ENCODE data around the gene MYO1B.

The MYO1B gene

GRCh38 chr2:191245046-191245868, at the start of gene MYO1B:
Gene MYO1B (plus strand): TSS chr2:191245404. CDS start chr2:191276896, 31,492 bp downstream.
- H3K4me3 Mint-ChIP-seq = peak within 1 kb of the TSS; percentile 84
- H3K27me3 Mint-ChIP-seq (ENCODE audit: low read depth) = peaks cover 30% of the 10 kb centered on the region
- peak within 1 kb of the TSS; percentile 62 for H3K27ac Mint-ChIP-seq
- peaks cover 8% of the 10 kb centered on the region for H3K4me1 Mint-ChIP-seq (ENCODE audit: low read depth)
- DNase-seq (ENCODE audit: low spot score) = peak; percentile 71
- no peaks in the 10 kb centered on the region for H3K9me3 Mint-ChIP-seq
- H3K36me3 Mint-ChIP-seq (ENCODE audit: low read depth) = no peaks in the 10 kb centered on the region

GRCh38 chr2:191197096-191197495, 48.1 kb upstream of the MYO1B start:
- H3K9me3 Mint-ChIP-seq = peaks cover 10% of the 10 kb centered on the region
- no peak overlapping the region for H3K4me3 Mint-ChIP-seq
- no peak for DNase-seq (ENCODE audit: low spot score)
- no peak overlapping the region for H3K27ac Mint-ChIP-seq
- H3K27me3 Mint-ChIP-seq (ENCODE audit: low read depth) = no peaks in the 10 kb centered on the region
- H3K4me1 Mint-ChIP-seq (ENCODE audit: low read depth) = peaks cover 26% of the 10 kb centered on the region
- peaks cover 3% of the 10 kb centered on the region for H3K36me3 Mint-ChIP-seq (ENCODE audit: low read depth)

GRCh38 chr2:191198271-191198670, 46.9 kb upstream of the MYO1B start:
- Mint-ChIP-seq H3K4me3 (no peak overlapping the region), H3K9me3 (peaks cover 9% of the 10 kb centered on the region), H3K4me1 (ENCODE audit: low read depth) (peaks cover 34% of the 10 kb centered on the region), H3K27me3 (ENCODE audit: low read depth) (no peaks in the 10 kb centered on the region), H3K36me3 (ENCODE audit: low read depth) (peaks cover 3% of the 10 kb centered on the region), H3K27ac (no peak overlapping the region)
- no peak for DNase-seq (ENCODE audit: low spot score)

- DNase-seq (ENCODE audit: low spot score) = no peak
- Mint-ChIP-seq H3K4me1 (ENCODE audit: low read depth) (peaks cover 26% of the 10 kb centered on the region), H3K27me3 (ENCODE audit: low read depth) (no peaks in the 10 kb centered on the region), H3K36me3 (ENCODE audit: low read depth) (peaks cover 5% of the 10 kb centered on the region), H3K4me3 (no peak overlapping the region), H3K9me3 (peaks cover 9% of the 10 kb centered on the region), H3K27ac (no peak overlapping the region)
Measured at GRCh38 chr2:191199929-191200512, 45.2 kb upstream of the MYO1B start.

GRCh38 chr2:191200910-191201309, 44.3 kb upstream of the MYO1B start:
- no peaks in the 10 kb centered on the region for H3K27me3 Mint-ChIP-seq (ENCODE audit: low read depth)
- no peak for DNase-seq (ENCODE audit: low spot score)
- H3K4me1 Mint-ChIP-seq (ENCODE audit: low read depth) = peaks cover 25% of the 10 kb centered on the region
- H3K9me3 Mint-ChIP-seq = peaks cover 9% of the 10 kb centered on the region
- no peak overlapping the region for H3K27ac Mint-ChIP-seq
- peaks cover 5% of the 10 kb centered on the region for H3K36me3 Mint-ChIP-seq (ENCODE audit: low read depth)
- no peak overlapping the region for H3K4me3 Mint-ChIP-seq

- Mint-ChIP-seq H3K36me3 (ENCODE audit: low read depth) (peaks cover 5% of the 10 kb centered on the region), H3K27me3 (ENCODE audit: low read depth) (no peaks in the 10 kb centered on the region), H3K9me3 (peaks cover 9% of the 10 kb centered on the region), H3K4me1 (ENCODE audit: low read depth) (peaks cover 30% of the 10 kb centered on the region), H3K4me3 (peak overlapping the region; percentile 0), H3K27ac (no peak overlapping the region)
- DNase-seq (ENCODE audit: low spot score) = no peak
Measured at GRCh38 chr2:191202209-191202721, 42.9 kb upstream of the MYO1B start.

- peaks cover 30% of the 10 kb centered on the region for H3K4me1 Mint-ChIP-seq (ENCODE audit: low read depth)
- H3K27ac Mint-ChIP-seq = peak overlapping the region; percentile 34
- H3K4me3 Mint-ChIP-seq = peak overlapping the region; percentile 9
- peaks cover 9% of the 10 kb centered on the region for H3K9me3 Mint-ChIP-seq
- no peaks in the 10 kb centered on the region for H3K27me3 Mint-ChIP-seq (ENCODE audit: low read depth)
- peaks cover 5% of the 10 kb centered on the region for H3K36me3 Mint-ChIP-seq (ENCODE audit: low read depth)
- DNase-seq (ENCODE audit: low spot score) = no peak
Measured at GRCh38 chr2:191202881-191203397, 42.3 kb upstream of the MYO1B start.

- Mint-ChIP-seq H3K4me1 (ENCODE audit: low read depth) (peaks cover 30% of the 10 kb centered on the region), H3K27ac (peak overlapping the region; percentile 78)
Measured at GRCh38 chr2:191204433-191204832, 40.8 kb upstream of the MYO1B start.

GRCh38 chr2:191206613-191207471, 38.4 kb upstream of the MYO1B start:
- DNase-seq (ENCODE audit: low spot score) = no peak
- no peaks in the 10 kb centered on the region for H3K27me3 Mint-ChIP-seq (ENCODE audit: low read depth)
- peaks cover 30% of the 10 kb centered on the region for H3K4me1 Mint-ChIP-seq (ENCODE audit: low read depth)
- H3K27ac Mint-ChIP-seq = peak overlapping the region; percentile 62
- H3K4me3 Mint-ChIP-seq = peak overlapping the region; percentile 38
- peaks cover 10% of the 10 kb centered on the region for H3K9me3 Mint-ChIP-seq
- H3K36me3 Mint-ChIP-seq (ENCODE audit: low read depth) = peaks cover 7% of the 10 kb centered on the region

More at GRCh38 chr2:191204433-191204832, 40.8 kb upstream of the MYO1B start:
- Mint-ChIP-seq H3K9me3 (peaks cover 4% of the 10 kb centered on the region), H3K27me3 (ENCODE audit: low read depth) (no peaks in the 10 kb centered on the region), H3K36me3 (ENCODE audit: low read depth) (peaks cover 5% of the 10 kb centered on the region), H3K4me3 (peak overlapping the region; percentile 81)
- no peak for DNase-seq (ENCODE audit: low spot score)

GRCh38 chr2:191209340-191209739, 35.9 kb upstream of the MYO1B start:
- peaks cover 16% of the 10 kb centered on the region for H3K4me1 Mint-ChIP-seq (ENCODE audit: low read depth)
- no peak overlapping the region for H3K4me3 Mint-ChIP-seq
- peaks cover 8% of the 10 kb centered on the region for H3K36me3 Mint-ChIP-seq (ENCODE audit: low read depth)
- H3K27me3 Mint-ChIP-seq (ENCODE audit: low read depth) = no peaks in the 10 kb centered on the region
- no peak overlapping the region for H3K27ac Mint-ChIP-seq
- no peak for DNase-seq (ENCODE audit: low spot score)
- H3K9me3 Mint-ChIP-seq = peaks cover 24% of the 10 kb centered on the region

GRCh38 chr2:191212119-191212518, 33.1 kb upstream of the MYO1B start:
- Mint-ChIP-seq H3K36me3 (ENCODE audit: low read depth) (peaks cover 5% of the 10 kb centered on the region), H3K4me1 (ENCODE audit: low read depth) (no peaks in the 10 kb centered on the region), H3K27ac (no peak overlapping the region), H3K9me3 (peaks cover 24% of the 10 kb centered on the region), H3K4me3 (no peak overlapping the region), H3K27me3 (ENCODE audit: low read depth) (no peaks in the 10 kb centered on the region)
- no peak for DNase-seq (ENCODE audit: low spot score)

- no peaks in the 10 kb centered on the region for H3K27me3 Mint-ChIP-seq (ENCODE audit: low read depth)
- peaks cover 5% of the 10 kb centered on the region for H3K36me3 Mint-ChIP-seq (ENCODE audit: low read depth)
- DNase-seq (ENCODE audit: low spot score) = no peak
- H3K27ac Mint-ChIP-seq = no peak overlapping the region
- peaks cover 24% of the 10 kb centered on the region for H3K9me3 Mint-ChIP-seq
- H3K4me3 Mint-ChIP-seq = no peak overlapping the region
- peaks cover 9% of the 10 kb centered on the region for H3K4me1 Mint-ChIP-seq (ENCODE audit: low read depth)
Measured at GRCh38 chr2:191213333-191213732, 31.9 kb upstream of the MYO1B start.

GRCh38 chr2:191215230-191215629, 30.0 kb upstream of the MYO1B start:
- H3K9me3 Mint-ChIP-seq = peaks cover 26% of the 10 kb centered on the region
- H3K4me3 Mint-ChIP-seq = no peak overlapping the region
- H3K27ac Mint-ChIP-seq = no peak overlapping the region
- H3K27me3 Mint-ChIP-seq (ENCODE audit: low read depth) = no peaks in the 10 kb centered on the region
- peaks cover 5% of the 10 kb centered on the region for H3K36me3 Mint-ChIP-seq (ENCODE audit: low read depth)
- DNase-seq (ENCODE audit: low spot score) = no peak
- peaks cover 18% of the 10 kb centered on the region for H3K4me1 Mint-ChIP-seq (ENCODE audit: low read depth)
